Measurements from ENCODE around the gene CSN2.

CSN2 gene

DNA sequence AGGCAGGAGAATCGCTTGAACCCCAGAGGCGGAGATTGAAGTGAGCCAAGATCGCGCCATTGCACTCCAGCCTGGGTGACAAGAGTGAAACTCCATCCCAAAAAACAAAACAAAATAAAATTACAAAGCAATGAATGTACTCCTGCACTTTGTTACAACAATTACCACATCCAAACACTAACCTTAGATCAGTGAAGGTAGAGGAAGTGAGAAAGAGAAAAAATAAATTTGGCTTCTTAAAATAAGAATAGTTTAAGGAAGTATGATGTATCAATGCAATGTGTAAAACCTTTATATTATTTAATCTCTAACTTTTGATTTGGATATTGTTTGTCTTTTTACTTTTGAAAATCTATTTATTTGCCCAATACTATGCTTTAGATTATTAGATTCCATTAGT, 56.3 kb downstream of the CSN2 start:
- no peak for DNase-seq (ENCODE audit: low spot score)
- TF ChIP-seq, protein P1, sequence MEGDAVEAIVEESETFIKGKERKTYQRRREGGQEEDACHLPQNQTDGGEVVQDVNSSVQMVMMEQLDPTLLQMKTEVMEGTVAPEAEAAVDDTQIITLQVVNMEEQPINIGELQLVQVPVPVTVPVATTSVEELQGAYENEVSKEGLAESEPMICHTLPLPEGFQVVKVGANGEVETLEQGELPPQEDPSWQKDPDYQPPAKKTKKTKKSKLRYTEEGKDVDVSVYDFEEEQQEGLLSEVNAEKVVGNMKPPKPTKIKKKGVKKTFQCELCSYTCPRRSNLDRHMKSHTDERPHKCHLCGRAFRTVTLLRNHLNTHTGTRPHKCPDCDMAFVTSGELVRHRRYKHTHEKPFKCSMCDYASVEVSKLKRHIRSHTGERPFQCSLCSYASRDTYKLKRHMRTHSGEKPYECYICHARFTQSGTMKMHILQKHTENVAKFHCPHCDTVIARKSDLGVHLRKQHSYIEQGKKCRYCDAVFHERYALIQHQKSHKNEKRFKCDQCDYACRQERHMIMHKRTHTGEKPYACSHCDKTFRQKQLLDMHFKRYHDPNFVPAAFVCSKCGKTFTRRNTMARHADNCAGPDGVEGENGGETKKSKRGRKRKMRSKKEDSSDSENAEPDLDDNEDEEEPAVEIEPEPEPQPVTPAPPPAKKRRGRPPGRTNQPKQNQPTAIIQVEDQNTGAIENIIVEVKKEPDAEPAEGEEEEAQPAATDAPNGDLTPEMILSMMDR (IDR thresholded peaks at IDR 0.05; ENCODE audit: extremely low read depth, missing control alignments) = no peak

DNA sequence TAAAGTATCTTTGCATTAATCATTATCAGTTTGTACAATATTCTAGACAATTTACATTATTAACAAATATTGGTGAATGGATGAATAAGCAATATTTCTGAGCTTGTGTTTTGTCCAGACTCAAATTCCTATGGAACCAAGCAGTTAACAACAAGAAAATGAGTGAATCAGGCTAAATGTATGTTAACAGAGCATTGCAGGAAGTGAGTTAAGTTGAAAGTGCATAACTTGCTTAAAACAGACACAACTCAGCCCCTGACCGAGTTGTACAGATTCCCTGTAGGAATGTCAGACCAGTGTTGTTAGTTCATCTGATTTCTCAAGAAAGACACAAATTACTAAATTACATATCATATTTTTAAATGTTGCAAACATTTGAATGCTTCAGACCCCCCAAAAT, 58.4 kb downstream of the CSN2 start:
- DNase-seq (ENCODE audit: low spot score) = no peak
- TF ChIP-seq, protein P1 (IDR thresholded peaks at IDR 0.05; ENCODE audit: extremely low read depth, missing control alignments) = no peak
